ENCODE measurements around the gene TMEM121B.
A peak's percentile ranks its signal among the peaks of the same experiment; 100 is the strongest.

Gene TMEM121B

GRCh38 chr22:17137861-17138425 is 16.8 kb upstream of the TMEM121B start:
- no peak for DNase-seq

DNA sequence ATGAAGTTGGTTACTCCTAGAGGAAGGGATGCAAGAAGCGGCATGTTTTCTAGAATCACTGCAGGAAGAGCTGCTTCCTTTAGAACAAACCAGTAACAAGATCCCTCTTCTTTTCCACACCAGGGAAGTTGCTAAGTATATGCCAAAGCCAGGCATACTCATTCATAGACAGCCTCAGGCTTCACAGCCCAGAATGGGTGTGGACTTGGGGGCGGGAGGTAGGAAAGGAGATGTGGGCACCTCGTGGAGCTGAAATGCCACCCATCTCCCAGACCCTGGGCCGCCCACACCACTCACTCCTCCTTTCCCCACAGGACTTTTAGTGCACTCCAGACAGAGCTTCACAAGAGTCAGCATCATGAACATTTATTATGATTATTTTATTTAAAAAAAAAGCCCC is 16.0 kb upstream of the TMEM121B start:
- DNase-seq, result no peak

DNA sequence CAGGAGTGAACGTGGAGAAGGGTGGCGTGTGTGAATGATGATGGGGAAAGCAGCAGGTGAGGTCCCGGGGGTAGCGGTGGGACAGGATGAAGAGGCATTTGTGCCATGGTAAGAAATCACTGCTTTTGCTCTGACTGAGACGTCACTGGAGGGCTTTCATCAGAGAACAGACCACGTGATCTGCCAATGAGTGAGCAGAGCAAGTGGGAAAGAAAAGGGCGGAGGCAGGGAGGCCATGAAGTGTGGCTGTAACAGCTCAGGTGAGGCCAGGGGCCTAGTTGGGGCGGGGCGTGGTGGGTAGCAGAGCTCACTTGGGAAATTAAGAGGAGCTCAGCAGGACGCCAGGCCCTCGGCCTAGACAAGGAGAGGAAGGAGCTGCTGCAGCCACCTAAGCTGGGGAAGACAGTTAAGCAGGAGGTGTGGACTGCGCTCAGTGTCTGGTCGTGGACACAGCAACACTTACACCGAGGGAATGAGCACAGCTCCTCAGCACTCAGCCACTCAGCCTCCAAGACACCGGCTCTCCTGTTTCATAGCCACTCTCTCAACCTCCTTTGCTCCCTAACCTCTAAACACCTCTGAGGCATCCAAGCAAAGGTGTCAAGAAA is 14.1 kb upstream of the TMEM121B start:
- no peak for DNase-seq

GRCh38 chr22:17133137-17133536 is 12.0 kb upstream of the TMEM121B start:
- DNase-seq, result no peak

DNA sequence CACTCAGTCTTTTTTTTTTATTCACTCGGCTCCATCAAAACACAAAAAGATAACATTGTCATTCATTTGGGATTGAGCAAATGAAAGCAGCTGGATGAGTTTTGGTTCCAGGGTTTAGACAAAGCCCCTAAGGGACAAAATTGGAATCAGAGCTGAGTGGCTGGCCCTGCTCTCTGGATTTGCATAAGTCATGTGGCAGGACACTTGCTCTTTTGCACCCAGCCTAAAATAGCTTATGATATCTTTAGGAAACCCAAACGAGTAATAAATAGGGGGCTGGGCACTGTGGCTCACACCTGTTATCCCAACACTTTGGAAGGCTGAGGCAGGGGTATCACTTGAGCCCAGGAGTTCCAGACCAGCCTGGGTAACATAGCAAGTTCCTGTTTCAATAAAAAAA is 11.0 kb upstream of the TMEM121B start:
- DNase-seq, result no peak

GRCh38 chr22:17131686-17132085 is 10.5 kb upstream of the TMEM121B start:
- peak; percentile 55 for DNase-seq

GRCh38 chr22:17130199-17130598 is 9.0 kb upstream of the TMEM121B start:
- DNase-seq, result no peak

DNA sequence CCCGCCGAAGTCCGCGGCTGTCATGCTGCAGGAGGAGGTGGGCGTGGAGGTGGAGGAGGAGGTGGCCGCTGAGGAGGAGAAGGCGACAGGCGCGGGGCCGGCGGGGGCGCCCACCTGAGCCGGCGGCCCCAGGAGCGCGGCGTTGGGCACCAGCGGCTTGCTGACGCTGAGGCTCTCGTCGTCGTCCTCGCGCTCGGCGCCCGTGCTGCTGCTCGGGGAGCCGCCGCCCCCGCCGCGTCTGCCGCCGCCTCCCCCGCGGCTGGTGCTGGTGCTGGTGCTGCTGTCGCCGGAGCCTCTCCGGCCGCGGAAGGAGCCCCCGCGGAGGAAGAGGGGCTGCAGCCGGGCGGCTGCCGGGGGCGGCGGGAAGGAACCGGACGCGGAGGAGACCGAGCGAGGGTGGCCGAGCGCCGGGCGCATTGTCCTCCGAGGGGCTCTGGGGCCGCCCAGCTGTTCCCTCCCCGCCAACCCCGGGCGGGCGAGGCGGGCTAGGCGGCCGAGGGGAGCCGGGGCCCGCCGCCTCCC is 388 bp downstream of the TMEM121B start:
- DNase-seq, result peak; percentile 69

- peak; percentile 68 for DNase-seq
Measured at GRCh38 chr22:17120281-17120680, 879 bp downstream of the TMEM121B start.

GRCh38 chr22:17119481-17120202 is 1.5 kb downstream of the TMEM121B start:
- DNase-seq, result peak; percentile 67

- no peak for DNase-seq
Measured at GRCh38 chr22:17118342-17118741, 2.8 kb downstream of the TMEM121B start.

DNA sequence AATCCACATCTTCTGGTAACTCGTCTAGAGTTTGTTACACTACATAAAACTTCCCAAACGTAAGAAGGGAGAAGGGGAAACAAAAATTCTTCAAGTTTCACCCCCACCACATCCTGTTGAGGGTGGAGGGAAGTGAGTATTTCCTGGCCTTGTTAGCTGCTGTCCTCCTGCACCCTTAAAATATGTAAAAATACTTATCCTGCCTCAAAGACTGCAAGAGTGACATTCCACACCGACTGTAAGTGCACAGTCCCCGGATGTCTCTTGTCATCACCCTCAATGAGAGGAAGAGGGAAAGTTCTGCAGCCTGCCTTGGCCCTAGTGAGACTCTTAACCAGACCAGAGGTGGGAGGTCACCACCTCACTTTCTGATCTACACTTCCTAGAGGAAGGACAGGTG is 3.3 kb downstream of the TMEM121B start:
- DNase-seq, result no peak

GRCh38 chr22:17117400-17117799 is 3.8 kb downstream of the TMEM121B start:
- DNase-seq, result no peak

DNA sequence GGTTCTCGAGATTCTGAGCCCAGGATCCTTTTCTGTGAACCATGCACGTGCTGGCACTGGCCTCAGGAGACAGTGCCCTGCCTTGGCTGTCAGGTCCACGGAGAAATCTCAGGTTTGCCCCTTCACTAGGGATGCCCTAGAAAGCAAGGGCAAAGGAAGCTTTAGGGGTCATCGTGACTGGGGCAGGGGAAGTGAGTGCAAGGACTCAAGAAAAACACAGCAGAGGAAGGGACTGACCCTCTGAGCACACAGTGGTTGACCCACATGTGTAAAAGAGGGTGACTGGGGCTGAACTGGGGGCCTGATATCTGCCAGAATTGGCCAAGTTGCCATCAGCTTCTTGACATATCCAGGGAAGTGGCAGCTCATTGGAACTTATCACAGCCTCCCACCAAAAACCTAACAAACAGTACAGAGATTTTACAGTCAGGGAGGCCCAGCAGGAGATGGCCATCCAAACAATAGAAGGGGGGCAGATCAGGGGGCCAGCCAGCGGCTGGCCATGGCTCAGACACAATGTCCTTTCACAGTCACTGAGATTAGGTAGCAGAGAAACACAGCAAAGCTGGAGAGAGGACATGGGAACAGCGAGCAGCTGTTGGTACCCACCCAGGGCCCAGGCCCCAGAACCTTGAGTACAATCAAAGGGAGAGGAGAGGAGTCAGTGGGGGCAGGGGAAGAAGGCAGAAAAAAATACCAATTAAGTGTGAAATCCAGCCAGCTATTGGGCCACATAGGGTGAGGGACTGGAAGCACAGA is 4.4 kb downstream of the TMEM121B start:
- DNase-seq, result peak; percentile 65

DNA sequence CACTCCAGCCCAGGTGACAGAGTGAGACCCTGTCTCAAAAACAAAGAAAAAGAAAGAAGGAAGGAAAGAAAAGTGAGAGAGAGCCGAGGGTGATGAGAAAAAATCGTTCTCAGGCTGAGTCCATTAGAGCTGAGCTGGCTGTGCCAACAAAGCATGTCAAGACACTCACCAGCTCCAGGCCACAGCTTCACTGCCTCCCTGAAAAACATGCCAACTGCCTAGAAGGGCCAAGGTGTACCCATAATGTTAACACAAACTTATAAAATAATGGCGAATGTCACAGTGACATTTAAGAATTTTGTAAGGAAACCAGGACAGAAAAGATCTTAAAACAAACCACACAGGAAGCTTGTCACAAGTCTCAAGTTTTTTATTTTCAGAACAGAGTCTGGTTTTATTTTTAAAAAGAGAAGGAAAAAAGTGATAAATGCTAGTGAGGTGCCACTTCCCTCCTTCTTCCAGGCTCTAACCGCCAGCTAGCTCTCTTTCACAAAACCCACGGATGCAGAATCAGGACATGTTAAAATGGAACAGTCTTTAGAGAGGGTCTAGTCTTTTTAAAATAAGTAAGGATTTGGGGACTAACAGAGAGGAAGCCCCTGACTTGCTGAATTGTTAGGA is 5.1 kb downstream of the TMEM121B start:
- DNase-seq, result no peak

- DNase-seq, result no peak
Measured at GRCh38 chr22:17115236-17115635, 5.9 kb downstream of the TMEM121B start.

DNA sequence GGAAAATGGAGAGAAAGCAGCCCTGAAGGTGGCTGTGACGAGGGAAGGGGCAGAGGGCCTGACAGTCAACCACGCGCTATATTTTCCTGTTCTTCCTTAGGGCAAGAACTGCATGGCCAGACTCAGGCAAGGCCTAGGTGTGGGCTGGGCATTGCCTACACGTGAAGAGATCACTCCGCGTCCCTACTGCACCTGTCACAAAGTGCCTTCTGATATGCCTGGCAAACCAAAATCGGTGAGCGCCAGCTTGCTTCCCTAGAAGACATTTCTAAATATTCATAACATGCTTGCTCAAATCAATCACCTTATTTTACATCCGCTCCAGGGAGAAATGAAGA is 6.3 kb downstream of the TMEM121B start:
- DNase-seq, result no peak

DNA sequence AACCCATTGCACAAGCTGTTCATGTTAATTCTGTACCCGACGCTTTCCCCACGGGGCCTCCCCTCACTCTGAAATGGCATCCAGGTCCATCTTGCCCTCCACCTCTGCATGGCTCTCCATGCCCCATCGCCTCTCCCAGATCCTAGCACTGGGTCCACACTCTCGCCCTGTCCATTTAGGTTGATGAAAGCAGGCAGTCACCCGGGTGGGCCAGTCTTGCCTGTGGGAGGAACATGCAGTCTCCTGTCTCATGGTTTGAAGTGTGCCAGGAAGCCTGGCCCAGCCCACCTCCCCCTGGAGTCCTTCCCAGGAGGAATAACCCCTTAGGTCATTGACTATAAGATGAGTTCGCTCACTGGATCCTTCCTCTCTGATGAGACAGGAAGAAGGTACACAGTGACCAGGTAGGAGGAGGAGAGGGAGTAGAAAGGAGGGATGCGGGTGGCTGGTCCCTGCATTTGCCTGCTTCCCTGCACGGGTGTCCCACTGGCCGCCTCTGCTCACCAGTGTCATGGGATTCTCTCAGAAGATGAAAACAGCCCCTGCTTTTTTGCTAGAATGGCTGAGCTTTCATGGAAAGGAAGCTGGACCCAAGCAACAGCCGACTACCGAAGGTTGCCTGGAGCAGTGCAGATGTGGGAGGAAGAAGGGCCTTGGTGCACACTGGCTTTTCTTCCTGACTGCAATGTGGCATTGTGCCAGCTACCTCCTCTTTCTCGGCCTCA is 6.8 kb downstream of the TMEM121B start:
- no peak for DNase-seq

GRCh38 chr22:17113600-17113999 is 7.6 kb downstream of the TMEM121B start:
- DNase-seq, result no peak

GRCh38 chr22:17112491-17113042 is 8.6 kb downstream of the TMEM121B start:
- no peak for DNase-seq

DNA sequence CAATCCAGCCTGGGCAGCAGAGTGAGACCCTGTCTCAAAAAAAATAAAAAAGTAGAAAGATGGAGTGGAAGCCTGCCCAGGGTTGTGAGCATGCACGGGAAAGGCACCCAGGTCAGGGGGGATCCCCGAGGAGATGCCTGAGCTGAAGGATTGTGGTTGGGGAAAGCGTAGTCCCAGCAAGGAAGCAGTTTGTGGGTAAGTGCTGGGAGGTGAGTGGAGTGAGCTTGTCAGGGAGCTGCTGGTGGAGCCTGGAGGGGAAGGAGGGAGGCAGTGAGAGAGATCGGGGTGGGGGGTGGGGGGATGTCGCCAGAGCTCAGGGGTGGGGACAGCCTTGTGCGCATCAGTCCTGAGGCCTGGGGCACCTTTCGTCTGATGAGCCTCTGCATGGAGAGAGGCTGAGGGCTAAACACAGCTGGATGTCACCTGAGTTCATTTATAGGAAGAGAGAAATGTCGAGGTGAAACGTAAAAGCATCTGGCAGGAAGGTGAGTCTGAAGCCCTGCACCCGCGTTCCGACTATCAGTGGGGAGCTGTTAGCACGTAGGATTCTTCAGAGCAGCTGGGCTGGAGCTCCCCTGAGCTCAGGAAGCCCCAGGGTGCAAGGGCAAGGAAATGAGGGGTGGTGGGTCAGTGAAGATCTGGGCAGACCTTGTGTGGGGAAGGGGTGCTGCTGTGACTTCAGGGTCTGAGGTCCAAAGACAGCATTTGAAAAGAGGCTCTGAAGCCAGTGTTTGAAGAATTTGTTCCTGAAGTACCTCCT is 10.2 kb downstream of the TMEM121B start:
- no peak for DNase-seq

All from retina (tissue), 1 donor.